Mesodermal cell (in vitro differentiated cells): ENCODE data around the gene NTN1.

Source experiments
- H3K27ac ChIP-seq: 2 replicates; pipeline ENCODE4 v1.7.0; 2013; ENCODE audit warnings: mild to moderate bottlenecking, low read depth, low read length, moderate library complexity; ENCODE audit not compliant: severe bottlenecking
- H3K36me3 ChIP-seq: 2 replicates; pipeline ENCODE4 v1.7.1; 2013; ENCODE audit warnings: mild to moderate bottlenecking, low read length, moderate library complexity; ENCODE audit not compliant: control insufficient read depth, insufficient read depth
- H3K4me1 ChIP-seq: one replicate; pipeline ENCODE4 v1.7.1; 2013; ENCODE audit warnings: mild to moderate bottlenecking, low read length; ENCODE audit not compliant: insufficient read depth, control insufficient read depth, poor library complexity, severe bottlenecking
- H3K4me3 ChIP-seq: 2 replicates; pipeline ENCODE4 v1.7.0; 2013; ENCODE audit warnings: low read length, control low read depth, mild to moderate bottlenecking; ENCODE audit not compliant: insufficient read depth, poor library complexity, severe bottlenecking; ENCODE audit errors: extremely low read depth
- H3K9me3 ChIP-seq: 2 replicates; pipeline ENCODE4 v1.7.1; 2013; ENCODE audit warnings: mild to moderate bottlenecking, low read length, moderate library complexity; ENCODE audit not compliant: control insufficient read depth
- WGBS, 2 experiments: methylation state at CpG; one replicate each; pipeline ENCODE4 v1.1.5; 2013; ENCODE audit warnings: missing lambda C conversion rate in 2 of 2; ENCODE audit not compliant: insufficient coverage in 2 of 2; 5-methylcytosine and 5-hydroxymethylcytosine counted together

Gene NTN1

GRCh38 chr17:9195411-9195810 is 174.1 kb downstream of the NTN1 start:
- WGBS, 2 experiments: 92 to 95% methylated on average over 4 to 5 of the region's 6 CpGs
- H3K9me3 ChIP-seq: peaks cover 5% of the 10 kb centered on the region
- no peak overlapping the region for H3K4me3 ChIP-seq
- H3K27ac ChIP-seq: no peak overlapping the region
- H3K36me3 ChIP-seq: no peaks in the 10 kb centered on the region
- H3K4me1 ChIP-seq: peaks cover 5% of the 10 kb centered on the region

DNA sequence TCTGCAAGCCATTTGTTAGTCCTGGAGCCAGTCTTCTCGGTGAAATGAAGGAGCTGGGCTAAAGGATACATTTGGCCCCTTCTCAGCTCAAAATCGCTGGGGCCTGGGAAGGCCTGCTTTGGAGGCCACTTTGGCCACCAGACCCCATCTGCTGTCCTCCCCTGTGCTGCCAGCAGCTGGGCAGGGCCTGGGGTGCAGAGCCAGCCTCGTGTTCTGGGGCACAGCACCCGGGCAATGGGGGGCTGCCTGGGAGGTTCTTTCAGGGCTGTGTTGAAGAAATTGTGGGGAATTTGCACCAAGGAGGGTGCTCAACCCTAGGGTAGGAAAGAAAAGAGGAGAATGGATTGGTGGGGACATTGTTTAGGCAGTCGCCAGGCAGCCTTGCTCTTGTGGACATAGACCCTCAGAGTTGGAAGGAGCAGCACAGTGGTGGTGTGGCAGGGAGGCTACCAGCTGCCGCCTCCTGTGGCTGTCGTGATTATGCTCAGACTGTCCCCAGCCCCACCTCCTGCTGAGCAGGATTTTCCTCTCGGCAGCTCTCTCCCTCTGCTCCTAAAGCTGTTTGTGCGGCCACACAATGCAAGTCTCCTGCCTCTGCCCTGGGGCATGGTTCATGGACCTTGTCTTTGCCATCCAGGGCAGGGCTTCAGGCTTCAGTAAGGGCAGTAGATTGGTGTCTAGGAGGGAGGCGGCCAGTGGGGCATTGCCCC is 174.8 kb downstream of the NTN1 start:
- H3K4me1 ChIP-seq: peaks cover 5% of the 10 kb centered on the region
- H3K4me3 ChIP-seq: no peak overlapping the region
- H3K27ac ChIP-seq: no peak overlapping the region
- WGBS, 2 experiments: 50 to 56% methylated on average over 8 to 9 of the region's 10 CpGs
- H3K36me3 ChIP-seq: no peaks in the 10 kb centered on the region
- peaks cover 5% of the 10 kb centered on the region for H3K9me3 ChIP-seq

GRCh38 chr17:9199571-9200551 is 178.6 kb downstream of the NTN1 start:
- peaks cover 5% of the 10 kb centered on the region for H3K4me1 ChIP-seq
- H3K9me3 ChIP-seq: peaks cover 5% of the 10 kb centered on the region
- H3K27ac ChIP-seq: no peak overlapping the region
- no peak overlapping the region for H3K4me3 ChIP-seq
- WGBS, 2 experiments: 82 to 84% methylated on average over 13 of the region's 16 CpGs
- no peaks in the 10 kb centered on the region for H3K36me3 ChIP-seq

- peaks cover 5% of the 10 kb centered on the region for H3K4me1 ChIP-seq
- no peaks in the 10 kb centered on the region for H3K36me3 ChIP-seq
- 89 to 90% methylated on average over 4 to 5 of the region's 5 CpGs for WGBS, 2 experiments
- H3K4me3 ChIP-seq: no peak overlapping the region
- no peak overlapping the region for H3K27ac ChIP-seq
- peaks cover 5% of the 10 kb centered on the region for H3K9me3 ChIP-seq
Observed at GRCh38 chr17:9200699-9201359, 179.5 kb downstream of the NTN1 start.

DNA sequence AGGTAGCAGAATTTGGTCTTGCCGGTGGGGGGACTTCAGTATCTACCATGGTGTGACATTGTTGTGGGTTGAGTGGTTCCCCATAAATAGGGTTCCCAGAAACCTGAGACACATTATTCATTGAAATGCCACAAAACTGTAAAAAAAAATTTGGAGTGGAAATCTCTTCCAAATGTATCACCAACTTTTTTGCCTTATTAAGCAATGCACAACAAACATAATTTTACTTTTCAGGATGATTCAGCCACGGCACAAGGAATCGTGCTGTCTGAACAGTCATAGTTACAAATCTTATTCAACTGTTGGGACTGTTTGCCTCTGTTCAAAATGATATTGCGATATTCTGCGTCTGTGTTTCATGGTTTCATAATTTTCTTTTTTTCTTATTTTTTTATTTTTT is 181.2 kb downstream of the NTN1 start:
- no peaks in the 10 kb centered on the region for H3K4me1 ChIP-seq
- 89 to 90% methylated on average over 2 of the region's 5 CpGs for WGBS, 2 experiments
- H3K4me3 ChIP-seq: no peak overlapping the region
- no peaks in the 10 kb centered on the region for H3K36me3 ChIP-seq
- H3K9me3 ChIP-seq: peaks cover 5% of the 10 kb centered on the region
- H3K27ac ChIP-seq: no peak overlapping the region

DNA sequence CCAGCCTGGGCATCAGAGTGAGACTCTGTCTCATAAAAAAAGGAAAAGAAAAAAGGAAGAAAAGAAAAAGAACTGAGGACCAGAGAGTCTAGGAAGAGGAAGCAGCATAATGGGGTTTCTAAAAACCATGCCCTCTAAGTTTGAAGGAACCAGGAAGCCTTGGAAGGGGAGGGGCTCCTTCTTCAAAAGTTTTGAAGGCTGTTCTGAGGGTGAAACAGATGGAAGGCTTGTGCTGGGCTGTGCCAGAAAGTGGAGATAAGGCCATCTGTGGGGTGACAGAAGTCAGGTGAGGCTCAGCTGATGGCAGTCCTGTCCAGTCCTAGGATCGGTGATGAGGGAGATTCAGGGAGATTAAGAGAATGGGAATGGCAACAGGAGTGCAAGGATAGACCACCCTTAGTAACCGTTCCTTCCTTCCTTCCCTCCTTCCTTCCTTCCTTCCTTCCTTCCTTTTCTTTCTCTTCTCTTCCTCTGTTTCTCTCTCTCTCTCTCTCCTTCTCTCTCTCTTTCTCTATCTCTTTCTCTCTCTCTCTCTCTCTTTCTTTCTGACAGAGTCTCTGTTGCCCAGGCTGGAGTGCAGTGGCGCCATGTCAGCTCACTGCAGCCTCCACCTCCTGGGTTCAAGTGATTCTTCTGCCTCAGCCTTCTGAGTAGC is 182.6 kb downstream of the NTN1 start:
- 76 to 96% methylated on average over 2 of the region's 3 CpGs for WGBS, 2 experiments
- Histone ChIP-seq H3K4me3 (no peak overlapping the region), H3K36me3 (no peaks in the 10 kb centered on the region)

GRCh38 chr17:9204637-9205329 is 183.5 kb downstream of the NTN1 start:
- no peak overlapping the region for H3K4me3 ChIP-seq
- no peaks in the 10 kb centered on the region for H3K36me3 ChIP-seq
- H3K27ac ChIP-seq: no peak overlapping the region
- WGBS, 2 experiments: 60 to 97% methylated on average over 2 to 3 of the region's 5 CpGs
- H3K9me3 ChIP-seq: no peaks in the 10 kb centered on the region
- no peaks in the 10 kb centered on the region for H3K4me1 ChIP-seq

More for the DNA sequence above, 182.6 kb downstream of the NTN1 start:
- peaks cover under 1% of the 10 kb centered on the region for H3K9me3 ChIP-seq
- H3K27ac ChIP-seq: no peak overlapping the region
- no peaks in the 10 kb centered on the region for H3K4me1 ChIP-seq

DNA sequence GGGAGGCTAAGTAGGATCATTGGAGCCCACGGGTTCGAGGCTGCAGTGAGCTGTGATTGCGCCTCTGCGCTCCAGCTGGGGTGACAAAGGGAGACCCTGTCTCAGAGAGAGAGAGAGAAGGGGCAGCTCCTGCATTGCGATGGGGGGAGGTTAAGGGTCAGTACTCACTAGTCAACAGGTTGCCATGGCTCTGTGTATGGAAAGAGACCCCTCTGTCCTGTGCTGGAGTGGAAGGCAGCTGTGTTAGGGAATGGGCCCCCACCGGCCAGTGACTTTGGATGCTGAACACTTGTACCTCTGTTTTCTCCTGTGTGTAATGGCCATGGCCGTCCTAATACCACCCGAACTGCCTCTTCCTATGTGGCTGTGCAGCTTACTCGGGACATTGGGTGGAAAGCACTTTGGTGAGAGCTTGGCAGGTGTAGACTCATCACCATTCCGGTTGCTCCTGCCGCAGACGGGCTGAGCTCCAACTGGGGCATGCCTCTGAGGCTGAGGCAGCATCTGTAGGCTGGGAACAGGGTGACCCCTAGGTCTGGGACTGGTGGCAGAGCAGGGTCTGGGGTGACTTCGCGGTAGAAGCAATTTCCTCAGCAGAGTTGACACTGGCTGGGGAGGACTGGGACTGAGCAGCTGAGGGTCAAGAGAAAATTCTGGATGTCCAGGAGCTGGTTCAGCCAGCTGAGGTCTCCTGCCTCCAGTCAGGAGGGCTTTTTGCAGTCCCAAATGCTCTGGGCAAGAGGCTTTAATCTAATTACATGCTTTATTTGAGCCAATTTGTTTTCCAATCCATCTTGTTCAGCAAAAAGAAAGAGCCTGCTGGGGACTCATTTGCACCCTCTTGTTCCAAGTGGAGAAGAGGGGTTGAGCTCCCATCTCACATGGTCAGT is 184.5 kb downstream of the NTN1 start:
- 82 to 87% methylated on average over 13 to 14 of the region's 14 CpGs for WGBS, 2 experiments
- H3K36me3 ChIP-seq: no peaks in the 10 kb centered on the region
- H3K9me3 ChIP-seq: no peaks in the 10 kb centered on the region
- H3K4me3 ChIP-seq: no peak overlapping the region
- no peak overlapping the region for H3K27ac ChIP-seq
- no peaks in the 10 kb centered on the region for H3K4me1 ChIP-seq

GRCh38 chr17:9206410-9206703 is 185.0 kb downstream of the NTN1 start:
- WGBS, 2 experiments: 66 to 90% methylated on average over 2 to 7 of the region's 8 CpGs
- Histone ChIP-seq H3K9me3 (no peaks in the 10 kb centered on the region), H3K4me1 (no peaks in the 10 kb centered on the region), H3K4me3 (no peak overlapping the region), H3K27ac (no peak overlapping the region), H3K36me3 (no peaks in the 10 kb centered on the region)
